GM10266 (cell line): Measurements from ENCODE around the gene CEP83.

ENCODE experiments used
- DNase-seq: peaks from one replicate; pipeline ENCODE4 v3.0.0; 2012; ENCODE audit errors: extremely low spot score
- TF ChIP-seq, protein P1 (sequence below): IDR thresholded peaks from 2 replicates; pipeline ENCODE4 v1.5.1; 2012; ENCODE audit warnings: mild to moderate bottlenecking, low read depth; ENCODE audit not compliant: control insufficient read depth, insufficient read depth; ENCODE audit errors: missing control alignments

Gene CEP83, protein sequence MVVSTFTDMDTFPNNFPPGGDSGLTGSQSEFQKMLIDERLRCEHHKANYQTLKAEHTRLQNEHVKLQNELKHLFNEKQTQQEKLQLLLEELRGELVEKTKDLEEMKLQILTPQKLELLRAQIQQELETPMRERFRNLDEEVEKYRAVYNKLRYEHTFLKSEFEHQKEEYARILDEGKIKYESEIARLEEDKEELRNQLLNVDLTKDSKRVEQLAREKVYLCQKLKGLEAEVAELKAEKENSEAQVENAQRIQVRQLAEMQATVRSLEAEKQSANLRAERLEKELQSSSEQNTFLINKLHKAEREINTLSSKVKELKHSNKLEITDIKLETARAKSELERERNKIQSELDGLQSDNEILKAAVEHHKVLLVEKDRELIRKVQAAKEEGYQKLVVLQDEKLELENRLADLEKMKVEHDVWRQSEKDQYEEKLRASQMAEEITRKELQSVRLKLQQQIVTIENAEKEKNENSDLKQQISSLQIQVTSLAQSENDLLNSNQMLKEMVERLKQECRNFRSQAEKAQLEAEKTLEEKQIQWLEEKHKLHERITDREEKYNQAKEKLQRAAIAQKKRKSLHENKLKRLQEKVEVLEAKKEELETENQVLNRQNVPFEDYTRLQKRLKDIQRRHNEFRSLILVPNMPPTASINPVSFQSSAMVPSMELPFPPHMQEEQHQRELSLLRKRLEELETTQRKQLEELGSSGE

DNA sequence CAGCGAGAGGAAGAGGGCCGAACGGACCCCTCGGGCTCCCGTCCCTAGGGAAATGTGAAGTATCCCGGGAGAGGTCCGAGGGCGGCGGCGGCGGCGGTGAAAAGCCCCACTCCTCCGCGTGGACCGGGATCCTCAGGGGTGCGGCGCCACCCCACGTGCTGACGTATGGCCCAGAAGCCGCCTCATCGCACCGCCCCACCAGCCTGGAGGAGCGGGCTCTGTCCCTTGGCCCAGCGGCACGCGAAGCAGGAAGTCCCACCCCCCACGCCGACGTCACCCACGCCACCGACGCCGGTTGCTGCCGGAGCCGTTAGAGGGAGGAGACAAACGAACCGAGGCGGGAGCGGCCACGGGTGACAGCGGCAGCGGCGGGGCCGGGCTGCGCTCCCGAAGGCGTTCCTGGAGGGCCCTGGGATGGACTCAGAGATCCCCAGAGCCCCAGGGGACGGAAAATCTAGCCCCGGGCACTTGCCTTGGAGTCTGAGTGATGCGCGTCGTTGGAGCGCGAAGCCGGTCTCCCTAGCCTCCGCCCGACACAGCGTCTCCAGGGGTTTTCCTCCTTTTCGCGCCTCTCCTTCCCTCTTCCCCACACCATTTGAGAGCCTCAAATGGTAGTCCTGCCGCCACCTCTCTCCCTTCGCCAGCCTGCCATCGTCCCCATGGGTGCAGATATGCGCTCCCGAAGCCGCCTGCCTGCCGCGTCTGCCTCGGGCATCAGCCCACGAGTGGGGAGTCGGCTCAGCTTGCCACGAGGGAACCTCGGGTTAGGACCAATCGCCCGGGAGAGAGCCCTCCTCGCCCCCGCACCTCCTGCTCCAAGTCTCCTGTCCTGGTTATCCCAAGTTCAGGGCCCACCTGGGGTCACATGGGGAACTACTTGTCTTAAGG lies at the start of gene CEP83:
Gene CEP83 (minus strand): TSS at position 140 of the 888 bp plus-strand sequence. CDS start 47,377 bp downstream, outside the sequence.
- TF ChIP-seq, protein P1, sequence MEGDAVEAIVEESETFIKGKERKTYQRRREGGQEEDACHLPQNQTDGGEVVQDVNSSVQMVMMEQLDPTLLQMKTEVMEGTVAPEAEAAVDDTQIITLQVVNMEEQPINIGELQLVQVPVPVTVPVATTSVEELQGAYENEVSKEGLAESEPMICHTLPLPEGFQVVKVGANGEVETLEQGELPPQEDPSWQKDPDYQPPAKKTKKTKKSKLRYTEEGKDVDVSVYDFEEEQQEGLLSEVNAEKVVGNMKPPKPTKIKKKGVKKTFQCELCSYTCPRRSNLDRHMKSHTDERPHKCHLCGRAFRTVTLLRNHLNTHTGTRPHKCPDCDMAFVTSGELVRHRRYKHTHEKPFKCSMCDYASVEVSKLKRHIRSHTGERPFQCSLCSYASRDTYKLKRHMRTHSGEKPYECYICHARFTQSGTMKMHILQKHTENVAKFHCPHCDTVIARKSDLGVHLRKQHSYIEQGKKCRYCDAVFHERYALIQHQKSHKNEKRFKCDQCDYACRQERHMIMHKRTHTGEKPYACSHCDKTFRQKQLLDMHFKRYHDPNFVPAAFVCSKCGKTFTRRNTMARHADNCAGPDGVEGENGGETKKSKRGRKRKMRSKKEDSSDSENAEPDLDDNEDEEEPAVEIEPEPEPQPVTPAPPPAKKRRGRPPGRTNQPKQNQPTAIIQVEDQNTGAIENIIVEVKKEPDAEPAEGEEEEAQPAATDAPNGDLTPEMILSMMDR: no peak
- DNase-seq: peak; percentile 89

DNA sequence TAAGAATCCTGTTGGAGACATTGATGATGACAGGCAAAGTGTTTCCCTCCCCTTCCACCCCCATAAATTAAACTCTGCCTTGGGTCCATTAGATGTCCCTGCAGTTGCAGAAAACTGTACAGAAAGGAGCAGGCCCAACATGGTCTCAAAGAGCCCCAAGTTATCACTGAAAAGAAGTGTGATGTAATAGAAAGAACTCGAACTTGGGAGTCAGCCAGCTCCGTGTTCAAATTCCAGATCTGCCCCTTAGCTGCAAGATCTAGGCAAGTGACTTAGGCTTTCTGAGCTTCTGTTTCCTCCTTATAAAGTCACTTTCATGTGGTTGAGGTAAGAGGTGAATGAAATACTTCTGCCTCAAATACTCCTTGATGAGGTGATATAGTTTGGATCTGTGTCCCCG lies 49.6 kb upstream of the CEP83 start:
- TF ChIP-seq, protein P1: no peak

DNA sequence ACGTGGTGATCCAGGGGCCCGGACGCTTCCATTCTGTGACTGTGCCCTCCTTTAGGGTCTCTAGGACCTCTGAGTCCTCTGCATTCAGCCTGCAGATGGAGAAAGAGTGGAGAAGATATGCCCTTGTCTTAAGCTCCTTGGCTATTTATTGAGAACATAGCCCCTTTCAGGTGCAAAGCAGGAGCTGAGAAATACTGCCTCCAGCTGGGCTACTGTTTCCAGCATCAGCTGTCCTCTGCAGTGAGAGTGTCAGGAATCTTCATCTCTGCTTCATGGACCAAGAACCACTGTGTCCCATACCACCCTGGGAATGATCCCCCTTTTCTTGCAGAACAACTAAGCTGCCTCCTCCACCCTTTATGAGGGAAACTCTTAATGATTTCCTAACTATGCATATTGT lies 47.8 kb upstream of the CEP83 start:
- DNase-seq: no peak
- TF ChIP-seq, protein P1: peak; percentile 13

More for the DNA sequence above, 49.6 kb upstream of the CEP83 start:
- DNase-seq: no peak

DNA sequence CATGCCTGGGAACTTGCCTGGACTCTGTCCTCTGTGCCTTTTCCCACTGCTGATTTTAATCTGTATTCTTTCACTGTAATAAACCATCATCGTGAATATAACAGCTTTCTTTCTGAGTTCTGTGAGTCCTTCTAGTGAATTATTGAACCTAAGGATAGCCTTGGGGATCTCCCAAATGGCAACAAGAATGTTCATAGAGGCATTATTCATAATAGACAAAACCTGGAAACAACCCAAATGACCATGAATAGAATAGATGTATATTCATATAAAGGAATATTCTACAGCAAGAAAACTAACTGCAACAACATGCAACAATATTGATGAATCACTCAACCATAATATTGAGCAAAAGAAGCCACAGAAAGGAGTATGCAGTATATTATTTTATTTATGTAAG lies 44.7 kb upstream of the CEP83 start:
- TF ChIP-seq, protein P1: no peak
- no peak for DNase-seq

DNA sequence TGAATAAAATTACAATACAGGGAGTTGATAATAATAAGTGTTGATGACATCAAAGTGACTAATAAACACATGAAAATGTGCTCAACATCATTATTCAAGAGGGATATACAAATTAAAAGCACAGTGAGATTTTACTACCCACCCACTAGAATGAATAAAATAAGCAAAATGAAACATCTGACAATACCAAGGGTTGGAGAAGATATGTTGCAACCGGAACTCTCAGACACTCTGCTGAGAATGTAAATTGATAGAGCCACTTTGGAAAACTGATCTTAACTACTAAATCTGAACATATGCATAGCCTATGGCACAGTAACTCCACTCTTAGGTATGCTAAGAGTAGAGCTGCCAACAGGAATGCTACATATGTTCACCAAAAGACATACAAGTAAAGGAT lies 44.0 kb upstream of the CEP83 start:
- no peak for DNase-seq
- TF ChIP-seq, protein P1: no peak

DNA sequence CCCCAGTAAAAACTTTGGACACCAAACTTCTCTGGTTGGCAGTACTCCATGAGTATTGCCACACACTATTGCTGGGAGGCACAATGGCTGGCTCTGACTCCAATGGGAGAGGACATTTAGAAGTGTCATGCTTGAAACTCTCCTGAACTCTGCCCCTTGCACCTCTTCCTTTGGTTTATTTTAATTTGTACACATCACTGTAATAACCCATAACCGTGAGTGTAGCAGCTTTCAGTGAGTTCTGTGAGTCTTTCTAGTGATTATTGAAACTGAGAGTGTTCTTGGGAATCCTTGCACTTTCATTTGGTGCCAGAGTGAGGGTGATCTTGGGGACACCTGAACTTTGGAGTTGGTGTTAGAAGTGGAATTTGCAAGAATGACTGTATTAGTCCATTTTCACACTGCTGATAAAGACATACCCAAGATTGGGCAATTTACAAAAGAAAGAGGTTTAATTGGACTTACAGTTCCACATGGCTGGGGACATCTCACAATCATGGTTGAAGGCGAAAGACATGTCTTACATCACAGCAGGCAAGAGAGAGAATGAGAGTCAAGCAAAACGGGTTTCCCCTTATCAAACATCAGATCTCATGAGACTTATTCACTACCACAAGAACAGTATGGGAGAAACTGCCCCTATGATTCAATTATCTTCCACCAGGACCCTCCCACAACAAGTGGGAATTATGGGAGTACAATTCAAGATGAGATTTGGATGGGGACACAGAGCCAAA lies 41.3 kb upstream of the CEP83 start:
- TF ChIP-seq, protein P1: no peak
- DNase-seq: no peak
